ENCODE results near the gene BORCS5. TPM values are rescaled to one million over a fixed set of nuclear protein-coding genes. Genes with fewer than 3 reads are reported as not detected.
"Not testable (repeated sequence)": the region's sequence is repeated elsewhere in the genome, so short reads cannot be mapped to it uniquely, and the experiment has no call there.

Gene BORCS5
- total RNA-seq, 2 donors from 2014 or later: 5.6 to 18.4 TPM

DNA sequence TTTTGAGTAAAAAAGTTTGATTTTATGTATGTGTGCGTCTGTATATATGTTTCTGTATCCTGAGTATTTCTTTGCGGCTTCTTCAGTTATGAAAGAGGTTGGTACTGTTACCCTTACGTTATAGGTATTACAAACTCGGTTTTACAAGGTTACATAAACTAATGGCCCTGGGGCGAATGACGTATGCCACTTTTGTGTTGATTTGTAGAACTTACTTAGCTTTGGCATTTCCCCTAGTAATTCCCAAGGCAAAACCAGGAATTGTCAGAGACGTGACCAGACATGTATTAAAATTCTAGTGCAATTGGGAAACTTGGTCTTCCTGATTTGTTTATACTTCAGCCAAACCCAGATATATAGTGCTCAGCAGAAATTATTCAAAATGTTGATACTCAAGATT lies 112.5 kb downstream of the BORCS5 start:
- WGBS, 2 donors: 87 to 92% methylated on average over 7 of the region's 7 CpGs
- H3K9me3 ChIP-seq: no peaks in the 10 kb centered on the region
- no peaks in the 10 kb centered on the region for H3K4me1 ChIP-seq
- no peaks in the 10 kb centered on the region for H3K36me3 ChIP-seq (replicated peaks in 1 of 2; ENCODE audit: insufficient read depth in 1 of 2, low read depth in 2 of 2)
- TF ChIP-seq, protein P1, sequence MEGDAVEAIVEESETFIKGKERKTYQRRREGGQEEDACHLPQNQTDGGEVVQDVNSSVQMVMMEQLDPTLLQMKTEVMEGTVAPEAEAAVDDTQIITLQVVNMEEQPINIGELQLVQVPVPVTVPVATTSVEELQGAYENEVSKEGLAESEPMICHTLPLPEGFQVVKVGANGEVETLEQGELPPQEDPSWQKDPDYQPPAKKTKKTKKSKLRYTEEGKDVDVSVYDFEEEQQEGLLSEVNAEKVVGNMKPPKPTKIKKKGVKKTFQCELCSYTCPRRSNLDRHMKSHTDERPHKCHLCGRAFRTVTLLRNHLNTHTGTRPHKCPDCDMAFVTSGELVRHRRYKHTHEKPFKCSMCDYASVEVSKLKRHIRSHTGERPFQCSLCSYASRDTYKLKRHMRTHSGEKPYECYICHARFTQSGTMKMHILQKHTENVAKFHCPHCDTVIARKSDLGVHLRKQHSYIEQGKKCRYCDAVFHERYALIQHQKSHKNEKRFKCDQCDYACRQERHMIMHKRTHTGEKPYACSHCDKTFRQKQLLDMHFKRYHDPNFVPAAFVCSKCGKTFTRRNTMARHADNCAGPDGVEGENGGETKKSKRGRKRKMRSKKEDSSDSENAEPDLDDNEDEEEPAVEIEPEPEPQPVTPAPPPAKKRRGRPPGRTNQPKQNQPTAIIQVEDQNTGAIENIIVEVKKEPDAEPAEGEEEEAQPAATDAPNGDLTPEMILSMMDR (IDR thresholded peaks at IDR 0.05): no peak
- no peak for TF ChIP-seq POLR2A (IDR thresholded peaks at IDR 0.05)
- ATAC-seq: no peak
- no peak for DNase-seq
- intact Hi-C loops (cut with DNase I): no loop called here
- no peak overlapping the region for H3K4me3 ChIP-seq
- H3K27me3 ChIP-seq: no peaks in the 10 kb centered on the region
- no peak overlapping the region for H3K27ac ChIP-seq

DNA sequence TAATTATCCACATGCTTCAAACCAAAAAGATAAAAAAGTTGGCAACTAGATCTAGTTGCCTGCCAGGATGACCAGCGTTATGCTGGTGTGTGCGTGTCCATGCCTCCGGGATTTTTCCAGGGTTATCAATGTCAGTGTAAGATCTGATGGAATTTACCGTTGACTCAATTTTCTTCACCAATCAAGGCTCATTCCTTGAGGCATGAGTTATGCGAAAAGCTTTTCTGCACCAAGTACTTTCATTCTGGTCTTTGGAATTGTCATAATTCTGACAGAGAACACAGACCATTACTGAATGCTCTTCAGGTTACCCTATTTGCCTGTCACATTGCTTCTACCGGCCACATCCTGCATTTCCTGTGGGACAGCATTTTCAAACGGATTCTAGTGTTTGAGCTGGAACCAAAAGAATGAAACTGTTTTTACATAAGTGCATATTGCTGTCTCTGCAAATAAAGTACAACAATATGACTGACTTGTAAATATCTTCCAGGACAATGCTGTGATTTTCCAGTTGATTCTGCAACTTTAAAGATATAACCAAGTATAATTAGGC lies 114.0 kb downstream of the BORCS5 start:
- Histone ChIP-seq H3K27me3 (no peaks in the 10 kb centered on the region), H3K4me1 (no peaks in the 10 kb centered on the region), H3K9me3 (no peaks in the 10 kb centered on the region), H3K4me3 (no peak overlapping the region), H3K27ac (no peak overlapping the region), H3K36me3 (replicated peaks in 1 of 2; ENCODE audit: insufficient read depth in 1 of 2, low read depth in 2 of 2) (no peaks in the 10 kb centered on the region)
- TF ChIP-seq POLR2A (IDR thresholded peaks at IDR 0.05): no peak
- TF ChIP-seq, protein P1 (IDR thresholded peaks at IDR 0.05): no peak
- intact Hi-C loops (cut with DNase I): no loop called here
- ATAC-seq (no peak), DNase-seq (no peak)
- 67 to 72% methylated on average over 7 of the region's 7 CpGs for WGBS, 2 donors

- H3K4me3 ChIP-seq; ATAC-seq; H3K9me3 ChIP-seq; H3K27ac ChIP-seq; H3K27me3 ChIP-seq; H3K4me1 ChIP-seq; DNase-seq; H3K36me3 ChIP-seq (replicated peaks in 1 of 2; ENCODE audit: insufficient read depth in 1 of 2, low read depth in 2 of 2); intact Hi-C loops (cut with DNase I): not testable (repeated sequence)
- 79 to 84% methylated on average over 6 to 35 of the region's 37 CpGs for WGBS, 2 donors
Observed at GRCh38 chr12:12471982-12472961, 115.4 kb downstream of the BORCS5 start.

GRCh38 chr12:12473223-12473622 lies 116.3 kb downstream of the BORCS5 start:
- no peaks in the 10 kb centered on the region for H3K27me3 ChIP-seq
- no peaks in the 10 kb centered on the region for H3K9me3 ChIP-seq
- intact Hi-C loops (cut with DNase I): no loop called here
- no peaks in the 10 kb centered on the region for H3K4me1 ChIP-seq
- ATAC-seq (no peak), DNase-seq (no peak)
- TF ChIP-seq, protein P1 (IDR thresholded peaks at IDR 0.05): no peak
- no peak for TF ChIP-seq POLR2A (IDR thresholded peaks at IDR 0.05)
- H3K27ac ChIP-seq: no peak overlapping the region
- 90 to 97% methylated on average over 4 of the region's 4 CpGs for WGBS, 2 donors
- H3K4me3 ChIP-seq: no peak overlapping the region
- peaks cover 10 to 15% of the 10 kb centered on the region in 2 donors for H3K36me3 ChIP-seq (replicated peaks in 1 of 2; ENCODE audit: insufficient read depth in 1 of 2, low read depth in 2 of 2)

DNA sequence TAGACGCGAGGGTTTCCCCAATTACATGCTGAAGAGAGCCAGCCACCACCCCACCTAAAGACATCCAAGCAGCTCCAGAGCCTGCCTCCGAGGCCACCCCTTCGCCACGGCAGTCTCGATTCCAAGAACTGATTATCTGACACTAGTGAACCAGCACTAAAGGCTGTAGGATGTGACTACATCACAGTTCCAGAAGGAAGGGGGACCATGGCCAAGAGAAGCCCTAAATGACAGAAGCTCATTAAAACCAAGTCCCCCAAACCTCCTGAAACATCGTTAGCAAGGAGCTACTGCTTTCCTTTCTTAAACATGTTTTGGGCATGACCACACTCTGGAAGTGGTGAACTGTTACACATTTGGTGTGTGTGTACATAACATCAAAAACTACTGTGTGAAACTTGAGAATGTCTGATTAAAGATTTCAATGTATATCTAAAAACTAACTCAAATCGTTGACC lies 117.6 kb downstream of the BORCS5 start:
- no peak overlapping the region for H3K27ac ChIP-seq
- H3K36me3 ChIP-seq (replicated peaks in 1 of 2; ENCODE audit: insufficient read depth in 1 of 2, low read depth in 2 of 2): peaks cover 10 to 20% of the 10 kb centered on the region in 2 donors
- no peak overlapping the region for H3K4me3 ChIP-seq
- intact Hi-C loops (cut with DNase I): no loop called here
- WGBS, 2 donors: 81 to 84% methylated on average over 8 of the region's 8 CpGs
- H3K27me3 ChIP-seq: no peaks in the 10 kb centered on the region
- H3K4me1 ChIP-seq: no peaks in the 10 kb centered on the region
- DNase-seq: no peak
- no peak for ATAC-seq
- H3K9me3 ChIP-seq: no peaks in the 10 kb centered on the region
- TF ChIP-seq, protein P1 (IDR thresholded peaks at IDR 0.05): no peak

All from body of pancreas (tissue), 4 donors.